NB4 (cell line): Measurements from ENCODE around the gene ARL4C.
"Not testable (repeated sequence)": the region's sequence is repeated elsewhere in the genome, so short reads cannot be mapped to it uniquely, and the experiment has no call there.

Experiments used
- DNase-seq: peaks from one replicate; pipeline ENCODE4 v3.0.0; 2010; ENCODE audit warnings: low read depth
- H3K4me3 ChIP-seq: one replicate; pipeline ENCODE4 v1.5.1; 2011; ENCODE audit warnings: mild to moderate bottlenecking, low read depth, low read length, moderate library complexity
- MAX ChIP-seq: IDR thresholded peaks from 2 replicates; pipeline ENCODE4 v1.6.1; 2011; ENCODE audit warnings: low read depth, low read length
- MYC ChIP-seq: IDR thresholded peaks from 2 replicates; pipeline ENCODE4 v1.6.1; 2011; ENCODE audit warnings: low read depth, low read length
- POLR2A ChIP-seq: IDR thresholded peaks from 2 replicates; pipeline ENCODE4 v1.6.1; 2011; ENCODE audit warnings: mild to moderate bottlenecking; ENCODE audit not compliant: insufficient read length; ENCODE audit errors: extremely low read depth
- TF ChIP-seq, protein P1 (sequence below): IDR thresholded peaks from one replicate; pipeline ENCODE4 v1.5.1; 2012; ENCODE audit warnings: low read depth, low read length

ARL4C gene

DNA sequence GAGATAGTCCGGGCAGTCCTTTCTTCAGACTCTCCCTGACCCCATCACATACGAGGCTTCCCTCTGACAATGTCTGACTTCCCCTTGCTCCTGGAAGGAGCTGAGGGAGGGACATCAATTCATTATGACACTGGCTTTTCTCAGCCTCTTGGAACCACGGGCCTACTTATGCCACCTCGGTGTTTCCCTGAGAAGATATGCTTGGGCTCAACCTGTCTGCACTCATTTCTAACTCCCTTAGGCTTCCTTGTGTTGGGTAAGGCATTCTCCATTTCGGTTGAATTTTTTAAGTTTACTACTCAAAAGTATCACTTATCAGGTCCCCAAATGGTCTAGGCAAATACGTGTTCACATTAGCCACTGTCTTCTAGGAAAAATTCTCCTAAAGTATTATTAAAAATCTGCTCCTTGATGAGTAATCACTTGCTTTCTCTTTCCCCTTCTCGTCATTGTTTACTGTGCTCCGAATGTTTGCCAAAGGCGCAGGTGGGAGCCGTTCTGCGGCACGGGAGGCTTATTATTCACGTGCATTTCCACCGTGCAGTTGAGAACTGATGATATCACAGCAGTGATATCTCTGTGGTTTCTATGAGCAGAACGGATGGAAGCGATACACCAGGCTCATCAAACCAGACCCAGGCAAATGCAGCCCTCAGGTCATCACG is 33.1 kb downstream of the ARL4C start:
- no peak overlapping the region for H3K4me3 ChIP-seq
- no peak for DNase-seq
- TF ChIP-seq MYC (no peak), MAX (no peak), POLR2A (no peak)
- TF ChIP-seq, protein P1, sequence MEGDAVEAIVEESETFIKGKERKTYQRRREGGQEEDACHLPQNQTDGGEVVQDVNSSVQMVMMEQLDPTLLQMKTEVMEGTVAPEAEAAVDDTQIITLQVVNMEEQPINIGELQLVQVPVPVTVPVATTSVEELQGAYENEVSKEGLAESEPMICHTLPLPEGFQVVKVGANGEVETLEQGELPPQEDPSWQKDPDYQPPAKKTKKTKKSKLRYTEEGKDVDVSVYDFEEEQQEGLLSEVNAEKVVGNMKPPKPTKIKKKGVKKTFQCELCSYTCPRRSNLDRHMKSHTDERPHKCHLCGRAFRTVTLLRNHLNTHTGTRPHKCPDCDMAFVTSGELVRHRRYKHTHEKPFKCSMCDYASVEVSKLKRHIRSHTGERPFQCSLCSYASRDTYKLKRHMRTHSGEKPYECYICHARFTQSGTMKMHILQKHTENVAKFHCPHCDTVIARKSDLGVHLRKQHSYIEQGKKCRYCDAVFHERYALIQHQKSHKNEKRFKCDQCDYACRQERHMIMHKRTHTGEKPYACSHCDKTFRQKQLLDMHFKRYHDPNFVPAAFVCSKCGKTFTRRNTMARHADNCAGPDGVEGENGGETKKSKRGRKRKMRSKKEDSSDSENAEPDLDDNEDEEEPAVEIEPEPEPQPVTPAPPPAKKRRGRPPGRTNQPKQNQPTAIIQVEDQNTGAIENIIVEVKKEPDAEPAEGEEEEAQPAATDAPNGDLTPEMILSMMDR: no peak

DNA sequence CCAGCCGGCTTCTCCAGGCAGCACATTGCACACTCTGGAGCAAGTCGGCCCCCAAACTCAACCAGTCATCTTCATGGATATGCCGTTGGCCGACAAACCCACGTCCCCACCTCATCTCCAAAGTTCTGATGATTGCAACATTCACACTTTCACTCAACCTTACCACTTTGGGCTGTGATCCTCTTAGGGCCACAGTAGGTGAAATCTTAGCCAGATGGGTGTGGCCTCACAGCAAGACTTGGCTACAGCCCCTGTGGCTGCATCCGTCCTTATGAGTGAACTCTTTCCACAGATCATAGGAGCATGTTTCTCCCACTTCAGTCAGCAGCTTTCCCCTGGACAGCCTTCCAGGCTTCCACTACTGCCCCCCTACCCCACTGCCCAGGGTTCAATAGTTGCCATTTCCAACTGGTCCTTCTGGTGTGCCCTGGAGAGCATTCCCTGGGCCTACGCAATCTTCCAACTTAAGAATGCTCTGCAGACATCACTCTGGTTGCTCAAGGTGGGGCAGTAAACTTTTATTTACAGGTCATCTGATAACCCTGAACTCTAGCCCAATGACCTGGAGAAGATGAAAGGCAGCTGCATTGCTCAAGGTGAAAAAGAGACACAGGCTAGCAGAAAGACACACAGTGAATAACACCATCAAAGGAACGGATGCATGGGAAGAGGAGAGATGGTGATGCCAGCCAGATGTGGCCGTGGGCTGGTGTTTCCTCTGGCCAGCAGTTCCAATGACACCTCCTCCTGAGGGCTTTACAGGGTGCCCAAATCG is 34.5 kb downstream of the ARL4C start:
- DNase-seq: no peak
- TF ChIP-seq MAX: no peak
- TF ChIP-seq MYC: no peak
- TF ChIP-seq, protein P1: no peak
- TF ChIP-seq POLR2A: no peak

DNA sequence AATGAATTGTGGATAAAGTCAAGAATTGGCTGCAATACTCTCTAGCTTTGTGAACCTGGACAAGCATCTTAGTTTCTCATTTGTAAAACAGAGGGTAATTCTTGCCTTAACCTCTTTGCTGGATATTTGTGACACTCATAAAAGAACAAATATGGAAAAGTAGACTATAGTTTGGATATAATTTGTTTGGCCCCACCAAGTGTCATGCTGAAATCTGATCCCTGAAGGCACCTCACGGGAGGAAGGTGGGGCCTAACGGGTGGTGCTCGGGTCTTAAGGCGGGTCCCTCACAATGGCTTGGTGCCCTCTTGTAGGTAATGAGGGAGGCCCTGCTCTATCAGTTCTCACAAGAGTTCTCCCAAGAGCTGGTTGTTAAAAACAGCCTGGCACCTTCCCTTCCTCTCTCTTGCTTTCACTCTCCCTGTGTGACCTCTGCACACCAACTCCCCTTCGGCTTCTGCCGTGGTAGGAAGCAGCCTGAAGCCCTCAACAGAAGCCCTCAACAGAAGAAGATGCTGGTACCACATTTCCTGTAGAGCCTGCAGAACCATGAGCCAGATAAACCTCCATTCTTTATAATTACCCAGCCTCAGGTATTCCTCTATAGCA is 37.4 kb downstream of the ARL4C start:
- no peak for DNase-seq
- TF ChIP-seq MYC (no peak), POLR2A (no peak), MAX (no peak)
- TF ChIP-seq, protein P1: no peak
- H3K4me3 ChIP-seq: no peak overlapping the region

More for the DNA sequence above, 34.5 kb downstream of the ARL4C start:
- H3K4me3 ChIP-seq: no peak overlapping the region

GRCh38 chr2:234458466-234458865 is 38.4 kb downstream of the ARL4C start:
- no peak for DNase-seq
- no peak for TF ChIP-seq MAX
- no peak for TF ChIP-seq MYC
- TF ChIP-seq, protein P1: no peak
- no peak for TF ChIP-seq POLR2A
- H3K4me3 ChIP-seq: no peak overlapping the region

DNA sequence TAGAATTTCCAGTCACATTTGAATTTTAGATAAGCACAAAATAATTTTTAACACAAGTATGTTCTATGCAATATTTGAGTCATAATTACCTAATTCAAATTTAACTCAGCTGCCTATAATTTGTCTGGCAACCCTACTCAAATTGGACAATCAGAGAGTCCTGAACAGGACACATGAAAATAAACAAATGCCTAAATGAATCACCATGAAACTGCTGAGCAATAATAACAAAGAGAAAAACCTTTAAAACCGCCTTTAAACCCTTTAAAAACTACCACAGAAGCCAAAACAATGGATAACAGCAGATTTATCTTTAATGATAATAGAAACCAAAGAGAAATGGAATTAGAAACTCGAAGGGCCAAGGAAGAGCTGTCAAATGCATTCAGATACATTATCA is 39.5 kb downstream of the ARL4C start:
- no peak overlapping the region for H3K4me3 ChIP-seq
- DNase-seq: no peak
- TF ChIP-seq, protein P1: no peak
- no peak for TF ChIP-seq MAX
- no peak for TF ChIP-seq MYC
- no peak for TF ChIP-seq POLR2A

GRCh38 chr2:234455246-234455645 is 41.6 kb downstream of the ARL4C start:
- H3K4me3 ChIP-seq, DNase-seq: not testable (repeated sequence)
